Activated T-cell treated with anti-CD3 and anti-CD28 coated beads, Interleukin-2, amount 50 U/mL, for 1 hour (primary cell): ENCODE measurements around the gene RACGAP1.

Experiments
- DNase-seq: peaks from one replicate; pipeline ENCODE4 v3.0.0-alpha.2; 2020

The RACGAP1 gene

GRCh38 chr12:49984476-49985359, 40.6 kb downstream of the RACGAP1 start:
- no peak for DNase-seq

GRCh38 chr12:49983892-49984291, 41.4 kb downstream of the RACGAP1 start:
- no peak for DNase-seq

GRCh38 chr12:49982246-49983087, 42.8 kb downstream of the RACGAP1 start:
- DNase-seq = no peak

- no peak for DNase-seq
Measured at GRCh38 chr12:49980501-49981349, 44.6 kb downstream of the RACGAP1 start.

- no peak for DNase-seq
Measured at GRCh38 chr12:49979791-49980190, 45.5 kb downstream of the RACGAP1 start.

- no peak for DNase-seq
Measured at GRCh38 chr12:49979016-49979586, 46.2 kb downstream of the RACGAP1 start.

- no peak for DNase-seq
Measured at GRCh38 chr12:49978125-49978524, 47.2 kb downstream of the RACGAP1 start.

GRCh38 chr12:49976557-49976956, 48.7 kb downstream of the RACGAP1 start:
- DNase-seq = no peak

GRCh38 chr12:49975318-49975761, 50.0 kb downstream of the RACGAP1 start:
- DNase-seq = no peak

GRCh38 chr12:49974677-49975317, 50.5 kb downstream of the RACGAP1 start:
- DNase-seq = no peak

- DNase-seq = no peak
Measured at GRCh38 chr12:49974231-49974675, 51.0 kb downstream of the RACGAP1 start.

- no peak for DNase-seq
Measured at GRCh38 chr12:49973361-49973830, 51.9 kb downstream of the RACGAP1 start.

GRCh38 chr12:49972641-49973360, 52.5 kb downstream of the RACGAP1 start, which contains the start of gene AQP6:
Gene AQP6, plus strand, starts transcription at chr12:49972947. Its CDS starts 227 bp downstream, at chr12:49973174.
- DNase-seq = no peak

- no peak for DNase-seq
Measured at GRCh38 chr12:49972129-49972528, 53.2 kb downstream of the RACGAP1 start.

GRCh38 chr12:49971141-49971540, 54.2 kb downstream of the RACGAP1 start:
- DNase-seq = no peak

- DNase-seq = no peak
Measured at GRCh38 chr12:49970658-49971057, 54.6 kb downstream of the RACGAP1 start.

GRCh38 chr12:49969651-49970429, 55.5 kb downstream of the RACGAP1 start:
- DNase-seq = no peak

GRCh38 chr12:49969027-49969426, 56.3 kb downstream of the RACGAP1 start:
- no peak for DNase-seq

- DNase-seq = no peak
Measured at GRCh38 chr12:49968471-49968870, 56.8 kb downstream of the RACGAP1 start.

GRCh38 chr12:49967777-49968250, 57.5 kb downstream of the RACGAP1 start:
- no peak for DNase-seq
